Choroid plexus epithelial cell (primary cell): ENCODE measurements around the gene TMPRSS5.
A peak's percentile ranks its signal among the peaks of the same experiment; 100 is the strongest.

ENCODE experiments used
- DNase-seq: peaks from one replicate; pipeline ENCODE4 v3.0.0-alpha.2; 2010; ENCODE audit warnings: low read depth
- H3K4me3 ChIP-seq: 2 replicates; pipeline ENCODE4 v1.5.1; 2011; ENCODE audit warnings: low read depth, mild to moderate bottlenecking, control low read depth, low read length, moderate library complexity
- TF ChIP-seq, protein P1 (sequence below): conservative IDR thresholded peaks from 2 replicates; pipeline ENCODE4 v1.5.1; 2011; ENCODE audit warnings: low read depth, mild to moderate bottlenecking, control low read depth, inconsistent platforms, low read length, moderate library complexity

Gene TMPRSS5

DNA sequence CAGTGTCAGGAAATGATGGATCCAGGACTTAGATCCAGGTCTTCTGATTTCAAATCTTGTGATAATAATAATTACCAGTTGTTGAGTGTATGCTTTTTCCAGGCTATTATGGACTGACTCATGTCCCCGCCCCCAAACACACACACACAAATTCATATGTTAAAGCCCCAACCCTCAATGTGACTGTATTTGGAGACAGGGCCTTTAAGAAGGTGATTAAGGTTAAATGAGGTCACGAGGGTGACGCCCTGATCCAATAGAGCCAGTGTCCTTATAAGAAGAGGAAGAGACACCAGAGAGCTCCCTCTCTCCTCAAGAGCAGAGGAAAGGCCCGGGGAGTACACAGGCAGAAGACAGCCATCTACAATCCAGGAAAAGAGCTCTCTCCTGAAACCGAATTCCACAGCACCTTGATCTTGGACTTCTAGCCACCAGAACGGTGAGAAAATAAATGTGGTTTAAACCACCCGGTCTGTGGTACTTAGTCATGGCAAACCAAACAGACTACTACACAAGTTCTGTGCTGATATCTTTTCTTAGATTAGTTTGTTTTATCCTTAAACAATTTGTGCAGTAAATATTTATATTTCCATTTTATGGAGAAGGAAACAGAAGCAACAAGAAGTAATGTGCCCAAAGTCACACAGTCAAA, 8.2 kb downstream of the TMPRSS5 start:
- H3K4me3 ChIP-seq: no peak overlapping the region
- TF ChIP-seq, protein P1, sequence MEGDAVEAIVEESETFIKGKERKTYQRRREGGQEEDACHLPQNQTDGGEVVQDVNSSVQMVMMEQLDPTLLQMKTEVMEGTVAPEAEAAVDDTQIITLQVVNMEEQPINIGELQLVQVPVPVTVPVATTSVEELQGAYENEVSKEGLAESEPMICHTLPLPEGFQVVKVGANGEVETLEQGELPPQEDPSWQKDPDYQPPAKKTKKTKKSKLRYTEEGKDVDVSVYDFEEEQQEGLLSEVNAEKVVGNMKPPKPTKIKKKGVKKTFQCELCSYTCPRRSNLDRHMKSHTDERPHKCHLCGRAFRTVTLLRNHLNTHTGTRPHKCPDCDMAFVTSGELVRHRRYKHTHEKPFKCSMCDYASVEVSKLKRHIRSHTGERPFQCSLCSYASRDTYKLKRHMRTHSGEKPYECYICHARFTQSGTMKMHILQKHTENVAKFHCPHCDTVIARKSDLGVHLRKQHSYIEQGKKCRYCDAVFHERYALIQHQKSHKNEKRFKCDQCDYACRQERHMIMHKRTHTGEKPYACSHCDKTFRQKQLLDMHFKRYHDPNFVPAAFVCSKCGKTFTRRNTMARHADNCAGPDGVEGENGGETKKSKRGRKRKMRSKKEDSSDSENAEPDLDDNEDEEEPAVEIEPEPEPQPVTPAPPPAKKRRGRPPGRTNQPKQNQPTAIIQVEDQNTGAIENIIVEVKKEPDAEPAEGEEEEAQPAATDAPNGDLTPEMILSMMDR: no peak
- no peak for DNase-seq

DNA sequence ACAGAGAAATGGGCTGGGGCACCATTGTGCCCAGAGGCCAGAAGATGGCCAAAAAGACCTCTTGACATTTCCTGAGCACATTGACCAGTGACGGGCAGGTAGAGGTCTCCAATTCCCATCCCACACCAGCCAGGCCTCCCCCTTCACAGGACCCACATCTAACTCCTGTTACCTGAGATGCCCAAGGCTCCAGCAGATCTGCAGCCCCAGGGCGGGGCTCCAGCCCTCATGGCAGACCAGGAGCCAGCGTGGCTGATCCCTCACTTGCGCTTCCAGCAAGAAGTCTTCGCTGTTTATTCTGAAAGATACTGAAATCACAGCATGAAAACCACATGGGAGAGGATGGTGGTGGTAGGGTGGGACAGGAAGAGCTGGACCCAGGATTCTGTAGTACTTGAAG, 9.0 kb downstream of the TMPRSS5 start:
- no peak overlapping the region for H3K4me3 ChIP-seq
- TF ChIP-seq, protein P1: no peak
- no peak for DNase-seq

DNA sequence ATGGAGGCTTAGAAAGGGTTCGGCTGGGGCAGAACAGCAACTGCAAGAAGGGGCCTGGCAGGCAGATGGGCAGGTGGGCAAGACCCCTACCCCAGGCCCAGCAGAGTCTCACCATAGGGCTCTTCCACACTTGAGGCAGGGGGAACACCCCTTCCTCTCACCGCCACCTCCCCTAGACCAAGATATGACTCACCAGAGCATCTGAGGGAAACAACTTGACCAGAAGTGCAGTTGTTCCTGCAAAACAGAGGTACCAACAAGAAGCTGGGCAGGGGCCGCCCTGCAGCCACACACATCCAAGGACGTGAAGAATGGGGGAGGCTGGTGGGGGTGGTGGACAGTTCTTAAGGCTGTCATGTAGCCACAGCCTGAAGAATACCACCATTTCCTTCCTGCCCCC, 10.9 kb downstream of the TMPRSS5 start:
- TF ChIP-seq, protein P1: no peak
- H3K4me3 ChIP-seq: no peak overlapping the region
- no peak for DNase-seq

DNA sequence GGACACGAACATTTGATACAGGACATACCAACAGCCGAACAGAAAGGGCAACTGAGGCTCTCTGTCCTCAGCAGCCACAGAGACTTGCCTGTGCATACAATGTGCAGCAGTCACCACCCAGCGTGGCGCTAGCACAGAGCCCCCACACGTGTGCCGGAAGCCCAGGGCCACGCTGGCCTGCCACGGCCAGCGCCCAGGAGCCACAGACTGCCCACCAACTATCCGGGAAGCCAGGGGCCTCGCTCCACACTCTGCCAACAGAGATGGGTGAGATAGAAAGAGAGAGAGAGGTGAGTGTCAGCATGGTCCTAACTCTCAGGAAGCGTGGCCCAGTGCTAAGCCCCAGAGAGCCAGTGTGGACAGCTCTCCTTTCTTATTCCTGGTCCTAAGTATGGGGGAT, 11.7 kb downstream of the TMPRSS5 start:
- TF ChIP-seq, protein P1: no peak
- H3K4me3 ChIP-seq: no peak overlapping the region
- no peak for DNase-seq

DNA sequence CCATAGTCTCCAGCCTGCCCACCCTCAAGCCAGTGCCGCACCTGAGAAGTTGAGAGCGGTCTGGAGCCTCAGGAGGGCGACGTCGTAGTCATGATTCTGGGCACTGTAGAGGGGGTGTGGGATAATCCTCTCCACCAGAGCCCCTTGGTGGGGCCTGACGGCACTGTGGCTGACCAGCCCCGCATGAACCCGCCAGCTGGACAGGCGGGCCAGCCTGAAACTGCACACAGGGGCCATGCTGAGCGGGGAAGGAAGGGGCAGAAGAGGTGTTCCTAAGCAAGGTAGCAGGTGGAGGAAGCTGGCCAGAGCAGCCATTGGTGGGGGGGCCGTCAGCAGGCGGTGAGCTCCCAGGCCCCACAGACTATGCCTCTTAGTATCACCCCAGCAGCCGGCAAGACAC, 13.1 kb downstream of the TMPRSS5 start:
- H3K4me3 ChIP-seq: no peak overlapping the region
- no peak for DNase-seq
- TF ChIP-seq, protein P1: no peak

DNA sequence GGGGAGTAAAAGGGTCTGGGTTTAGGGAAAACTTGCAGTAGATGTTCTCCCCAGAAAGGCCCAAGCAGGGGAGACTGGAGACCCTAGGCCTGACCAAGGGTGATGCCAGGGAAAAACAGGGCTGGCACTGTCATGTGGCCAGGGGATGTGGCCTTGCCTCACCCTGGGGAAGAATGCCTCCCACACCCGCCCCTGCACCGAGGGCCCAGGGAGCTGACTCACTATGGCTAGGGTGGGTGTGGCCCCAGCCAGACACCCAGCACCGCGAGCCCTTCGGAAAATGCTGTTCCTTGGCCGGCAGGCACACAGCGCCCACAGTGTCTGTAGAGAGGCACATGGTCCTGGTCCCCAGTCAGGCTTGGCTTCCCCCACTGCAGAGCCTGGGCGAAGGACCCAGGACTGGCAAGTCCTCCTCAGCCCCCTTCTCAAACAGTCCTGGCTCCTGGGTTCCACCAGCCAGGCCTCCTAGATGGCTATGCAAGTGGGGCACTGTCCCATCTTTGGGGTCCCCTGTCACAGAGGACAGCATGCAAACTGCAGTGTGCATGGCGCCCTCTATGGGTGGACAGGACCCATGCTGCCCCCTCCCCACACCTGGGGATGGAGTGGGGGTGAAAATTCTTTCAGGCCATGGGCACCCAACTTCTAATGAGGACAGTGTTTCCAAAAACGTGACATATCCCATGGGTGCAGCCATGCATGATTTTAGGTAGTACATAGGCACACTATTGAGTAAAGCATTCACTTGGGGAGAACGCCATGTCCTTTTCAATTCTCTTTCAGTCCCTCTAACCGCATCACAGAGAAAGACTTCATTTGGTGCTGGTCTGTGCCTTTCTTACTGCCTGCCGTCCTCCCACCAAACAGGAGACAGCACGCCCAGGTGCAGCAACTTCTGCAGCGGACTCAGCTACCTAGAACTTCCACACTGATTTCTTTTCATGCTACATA, 15.2 kb downstream of the TMPRSS5 start:
- peak; percentile 52 for DNase-seq
- no peak overlapping the region for H3K4me3 ChIP-seq
- TF ChIP-seq, protein P1: peak; percentile 44
